Measurements from ENCODE around the gene ZSWIM3. TPM values are rescaled to one million over a fixed set of nuclear protein-coding genes. Genes with fewer than 3 reads are reported as not detected.
A peak's percentile ranks its signal among the peaks of the same experiment; 100 is the strongest.

Gene ZSWIM3
- total and polyA plus RNA-seq, 2 of the 13 experiments (the other 11 are each of a cell fraction or from before 2014, with no cell fraction given) = 5.2 to 5.8 TPM

- TF ChIP-seq HMGXB3 (CRISPR knock-in tag; IDR thresholded peaks at IDR 0.05; ENCODE audit: borderline replicate concordance) = 0 out of 2 replicates have a peak, but pooled peaks have one; percentile 21
- TF ChIP-seq ZNF446 (CRISPR knock-in tag; IDR thresholded peaks at IDR 0.05) = peak; percentile 77; the same call in 1 of the 2 replicates
- no peak; the same call in 1 of the 2 replicates for TF ChIP-seq BHLHE40 (IDR thresholded peaks at IDR 0.05; ENCODE audit: low read length)
- TF ChIP-seq ZNF644 (CRISPR knock-in tag; IDR thresholded peaks at IDR 0.05; ENCODE audit: low read depth) = no peak
- TF ChIP-seq EHMT2 (IDR thresholded peaks at IDR 0.05; ENCODE audit: borderline replicate concordance, low read depth, low read length) = 0 out of 2 replicates have a peak, but pooled peaks have one; percentile 24
- TF ChIP-seq ARNTL (CRISPR knock-in tag; IDR thresholded peaks at IDR 0.05) = peak; percentile 45; the same call in 1 of the 2 replicates
- peak; percentile 65; the same call in 1 of the 2 replicates for TF ChIP-seq GATA4 (IDR thresholded peaks at IDR 0.05; ENCODE audit: borderline replicate concordance, low read depth)
- no peak for TF ChIP-seq ZNF432 (CRISPR knock-in tag; IDR thresholded peaks at IDR 0.05; ENCODE audit: borderline replicate concordance)
- TF ChIP-seq ZNF747 (CRISPR knock-in tag; IDR thresholded peaks at IDR 0.05; ENCODE audit: borderline replicate concordance) = peak; percentile 70; the same call in 1 of the 2 replicates
- no peak for TF ChIP-seq SOX6 (IDR thresholded peaks at IDR 0.05)
- peak; percentile 88 for TF ChIP-seq SOX6 (CRISPR knock-in tag; IDR thresholded peaks at IDR 0.05)
- TF ChIP-seq HHEX (CRISPR knock-in tag; IDR thresholded peaks at IDR 0.05) = peak; percentile 38; the same call in 1 of the 2 replicates
- no peak for TF ChIP-seq ZBTB46 (CRISPR knock-in tag; IDR thresholded peaks at IDR 0.05; ENCODE audit: borderline replicate concordance)
- no peak for TF ChIP-seq ZNF878 (CRISPR knock-in tag; IDR thresholded peaks at IDR 0.05)
- TF ChIP-seq CCDC6 (CRISPR knock-in tag; IDR thresholded peaks at IDR 0.05) = peak; percentile 74; the same call in 1 of the 2 replicates
- 0 out of 2 replicates have a peak, but pooled peaks have one; percentile 69 for TF ChIP-seq ZBTB7B (CRISPR knock-in tag; IDR thresholded peaks at IDR 0.05)
- 0 out of 2 replicates have a peak, but pooled peaks have one; percentile 27 for TF ChIP-seq ZNF530 (CRISPR knock-in tag; IDR thresholded peaks at IDR 0.05; ENCODE audit: low read depth)
- 0 out of 2 replicates have a peak, but pooled peaks have one; percentile 15 for TF ChIP-seq ZBTB2 (CRISPR knock-in tag; IDR thresholded peaks at IDR 0.05; ENCODE audit: low read depth)
- peak; percentile 10; the same call in 1 of the 2 replicates for TF ChIP-seq DNMT1 (CRISPR knock-in tag; IDR thresholded peaks at IDR 0.05)
- 0 out of 2 replicates have a peak, but pooled peaks have one; percentile 32 for TF ChIP-seq ZC3H4 (CRISPR knock-in tag; IDR thresholded peaks at IDR 0.05; ENCODE audit: borderline replicate concordance)
Observed at GRCh38 chr20:45833030-45833882, 24.2 kb upstream of the ZSWIM3 start, which contains the start of gene SNX21 (continued).

Measured in HepG2 (cell line).